ENCODE data around the gene CD27.

GRCh38 chr12:6435961-6436715 lies 8.6 kb upstream of the CD27 start:
- TF ChIP-seq POLR2A (IDR thresholded peaks at IDR 0.05; ENCODE audit: low read depth, low read length) (no peak), POLR2AphosphoS5 (IDR thresholded peaks at IDR 0.05; ENCODE audit: low read depth, low read length) (no peak)
